Caki2 (cell line): ENCODE measurements around the gene TTC17. TPM values are rescaled to one million over a fixed set of nuclear protein-coding genes. Genes with fewer than 3 reads are reported as not detected.
"Not testable (repeated sequence)": the region's sequence is repeated elsewhere in the genome, so short reads cannot be mapped to it uniquely, and the experiment has no call there.

Experiments used
- DNase-seq: peaks from one replicate; pipeline ENCODE4 v3.0.0-alpha.2; 2015; ENCODE audit warnings: low read depth
- in situ Hi-C: cut with HindIII; loops from 2 replicates; pipeline ENCODE4 v1.10.0; 2016; ENCODE audit warnings: low sequenced_read_pairs, low pct_unique_long_range_greater_than_20kb, mixed read lengths
- total RNA-seq: library from RNA; depleted of rRNA; stranded (reverse); fragments of >200 nt; shearing (Covaris generic); gene quantifications from 2 replicates; pipeline ENCODE4 v1.2.3, GENCODE V29; 2014; ENCODE audit warnings: low replicate concordance

The TTC17 gene
- total RNA-seq, 1 experiment from 2014 or later: 23.2 TPM

- DNase-seq: peak; percentile 3
These were observed 60.7 kb downstream of the TTC17 start for GRCh38 chr11:43419460-43419859.

GRCh38 chr11:43427971-43428370, 69.3 kb downstream of the TTC17 start:
- in situ Hi-C loops: no loop called here
- no peak for DNase-seq

More at GRCh38 chr11:43419460-43419859, 60.7 kb downstream of the TTC17 start:
- in situ Hi-C loops: no loop called here

GRCh38 chr11:43430916-43431315, 72.2 kb downstream of the TTC17 start:
- in situ Hi-C loops, DNase-seq: not testable (repeated sequence)

- no peak for DNase-seq
- in situ Hi-C loops: no loop called here
These were observed 76.2 kb downstream of the TTC17 start for GRCh38 chr11:43434893-43435292.

- in situ Hi-C loops: no loop called here
- no peak for DNase-seq
These were observed 81.8 kb downstream of the TTC17 start for GRCh38 chr11:43440486-43440885.

GRCh38 chr11:43443811-43444210, 85.1 kb downstream of the TTC17 start:
- DNase-seq: no peak
- in situ Hi-C loops: no loop called here

- in situ Hi-C loops: no loop called here
- DNase-seq: no peak
These were observed 88.4 kb downstream of the TTC17 start for GRCh38 chr11:43447151-43447550.

- in situ Hi-C loops: no loop called here
- DNase-seq: no peak
These were observed 99.8 kb downstream of the TTC17 start for GRCh38 chr11:43458486-43458885.

- DNase-seq: no peak
- in situ Hi-C loops: no loop called here
These were observed 100.5 kb downstream of the TTC17 start for GRCh38 chr11:43459246-43459645.

GRCh38 chr11:43462359-43462758, 103.6 kb downstream of the TTC17 start:
- no peak for DNase-seq
- in situ Hi-C loops: no loop called here

- DNase-seq: no peak
- in situ Hi-C loops: no loop called here
These were observed 109.2 kb downstream of the TTC17 start for GRCh38 chr11:43467958-43468357.

- DNase-seq, in situ Hi-C loops: not testable (repeated sequence)
These were observed 118.8 kb downstream of the TTC17 start for GRCh38 chr11:43477491-43477890.

GRCh38 chr11:43486141-43486540, 127.4 kb downstream of the TTC17 start:
- in situ Hi-C loops: no loop called here
- DNase-seq: no peak

GRCh38 chr11:43489869-43490465, 131.2 kb downstream of the TTC17 start:
- no peak for DNase-seq
- in situ Hi-C loops: no loop called here

- in situ Hi-C loops: no loop called here
- DNase-seq: no peak
These were observed 134.0 kb downstream of the TTC17 start for GRCh38 chr11:43492701-43493100.

GRCh38 chr11:43493431-43493830, 134.7 kb downstream of the TTC17 start:
- in situ Hi-C loops: no loop called here
- DNase-seq: no peak

- in situ Hi-C loops: no loop called here
- DNase-seq: no peak
These were observed 138.4 kb downstream of the TTC17 start for GRCh38 chr11:43497144-43497543.

- in situ Hi-C loops: no loop called here
- no peak for DNase-seq
These were observed 139.8 kb downstream of the TTC17 start for GRCh38 chr11:43498561-43498960.

- no peak for DNase-seq
- in situ Hi-C loops: no loop called here
These were observed 144.7 kb downstream of the TTC17 start for GRCh38 chr11:43503417-43503816.

GRCh38 chr11:43504316-43504950, 145.7 kb downstream of the TTC17 start:
- no peak for DNase-seq
- in situ Hi-C loops: no loop called here
